CD4-positive, CD25-positive, alpha-beta regulatory T cell (primary cell): ENCODE data around the gene LIN28B. TPM values are rescaled to one million over a fixed set of nuclear protein-coding genes. Genes with fewer than 3 reads are reported as not detected.
"Not testable (repeated sequence)": the region's sequence is repeated elsewhere in the genome, so short reads cannot be mapped to it uniquely, and the experiment has no call there.

ENCODE experiments used
- ATAC-seq, 2 donors: fragments of 150-1000 bp; cut with Tn5 transposase; one replicate each; pipeline ENCODE4 v1.10.0; 2021; ENCODE audit warnings: low read depth in 2 of 2, moderate number of reproducible peaks in 2 of 2, moderate library complexity in 1 of 2
- DNase-seq, 3 donors: peaks; one replicate each; pipeline versions ENCODE4 v3.0.0 to v3.0.0-alpha.2; 2012 to 2022; ENCODE audit warnings: mixed read lengths in 1 of 3
- H3K27ac ChIP-seq: one replicate; pipeline ENCODE4 v1.7.0; 2013; ENCODE audit warnings: mild to moderate bottlenecking, low read length; ENCODE audit not compliant: insufficient read depth, poor library complexity, severe bottlenecking
- H3K27me3 ChIP-seq: one replicate; pipeline ENCODE4 v1.7.0; 2013; ENCODE audit warnings: low read length; ENCODE audit not compliant: control insufficient read depth, insufficient read depth
- H3K36me3 ChIP-seq: one replicate; pipeline ENCODE4 v1.7.0; 2013; ENCODE audit warnings: mild to moderate bottlenecking, low read length, moderate library complexity; ENCODE audit not compliant: control insufficient read depth, insufficient read depth
- H3K4me1 ChIP-seq: 2 replicates; pipeline ENCODE4 v1.7.0; 2013; ENCODE audit warnings: mild to moderate bottlenecking, low read length; ENCODE audit not compliant: insufficient read depth, control insufficient read depth, poor library complexity, severe bottlenecking
- H3K4me3 ChIP-seq: one replicate; pipeline ENCODE4 v1.7.0; 2013; ENCODE audit warnings: low read depth, mild to moderate bottlenecking, low read length, moderate library complexity
- H3K9me3 ChIP-seq, 2 experiments: 1 replicate in 1 of 2; 2 replicates in 1 of 2; pipeline ENCODE4 v1.7.0; 2013; ENCODE audit warnings: low read length in 2 of 2, mild to moderate bottlenecking in 1 of 2, moderate library complexity in 1 of 2; ENCODE audit not compliant: control insufficient read depth in 2 of 2
- H3K27ac Mint-ChIP-seq, 3 donors: one replicate each; pipeline ENCODE4 v1.8.0; 2020 to 2022; ENCODE audit warnings: mild to moderate bottlenecking in 3 of 3, mixed read lengths in 3 of 3, moderate library complexity in 2 of 3
- H3K27me3 Mint-ChIP-seq: one replicate; pipeline ENCODE4 v1.8.0; 2022; ENCODE audit warnings: mild to moderate bottlenecking, mixed read lengths
- H3K36me3 Mint-ChIP-seq: one replicate; pipeline ENCODE4 v1.8.0; 2020; ENCODE audit warnings: mixed read lengths
- H3K4me1 Mint-ChIP-seq, 4 donors: one replicate each; pipeline ENCODE4 v1.8.0; 2020 to 2022; ENCODE audit warnings: mixed read lengths in 4 of 4, mild to moderate bottlenecking in 1 of 4
- H3K4me3 Mint-ChIP-seq, 4 donors: one replicate each; pipeline ENCODE4 v1.8.0; 2020 to 2022; ENCODE audit warnings: mild to moderate bottlenecking in 4 of 4, mixed read lengths in 4 of 4, moderate library complexity in 3 of 4
- H3K9me3 Mint-ChIP-seq, 7 donors: one replicate each; pipeline ENCODE4 v1.8.0; 2020 to 2022; ENCODE audit warnings: mixed read lengths in 7 of 7, mild to moderate bottlenecking in 3 of 7, moderate library complexity in 2 of 7
- polyA plus RNA-seq, 4 donors: library from polyadenylated mRNA; unstranded; fragments of 300-500 nt; fragmentation: Illumina TruSeq; gene quantifications; one replicate each; pipeline ENCODE4 v1.2.3, GENCODE V29; 2021
- total RNA-seq: library from RNA; stranded (reverse); gene quantifications from one replicate; pipeline ENCODE4 v1.2.3, GENCODE V29; 2022

Gene LIN28B
- total and polyA plus RNA-seq, 5 donors from 2014 or later, result not detected

GRCh38 chr6:104952911-104953399 lies 4.0 kb upstream of the LIN28B start:
- Histone ChIP-seq H3K4me3 (no peak overlapping the region), H3K9me3 (peaks cover 0 to 2% of the 10 kb centered on the region in 2 experiments), H3K27ac (no peak overlapping the region), H3K4me1 (no peaks in the 10 kb centered on the region), H3K36me3 (no peaks in the 10 kb centered on the region), H3K27me3 (peaks cover 79% of the 10 kb centered on the region)
- Mint-ChIP-seq H3K27ac (no peak overlapping the region), H3K27me3 (peaks cover 72% of the 10 kb centered on the region), H3K36me3 (no peaks in the 10 kb centered on the region), H3K9me3 (peaks cover 0 to 12% (median 4%) of the 10 kb centered on the region in 7 donors), H3K4me1 (peaks cover 4 to 15% (median 8%) of the 10 kb centered on the region in 4 donors), H3K4me3 (no peak overlapping the region)
- ATAC-seq, result no peak
- no peak for DNase-seq

DNA sequence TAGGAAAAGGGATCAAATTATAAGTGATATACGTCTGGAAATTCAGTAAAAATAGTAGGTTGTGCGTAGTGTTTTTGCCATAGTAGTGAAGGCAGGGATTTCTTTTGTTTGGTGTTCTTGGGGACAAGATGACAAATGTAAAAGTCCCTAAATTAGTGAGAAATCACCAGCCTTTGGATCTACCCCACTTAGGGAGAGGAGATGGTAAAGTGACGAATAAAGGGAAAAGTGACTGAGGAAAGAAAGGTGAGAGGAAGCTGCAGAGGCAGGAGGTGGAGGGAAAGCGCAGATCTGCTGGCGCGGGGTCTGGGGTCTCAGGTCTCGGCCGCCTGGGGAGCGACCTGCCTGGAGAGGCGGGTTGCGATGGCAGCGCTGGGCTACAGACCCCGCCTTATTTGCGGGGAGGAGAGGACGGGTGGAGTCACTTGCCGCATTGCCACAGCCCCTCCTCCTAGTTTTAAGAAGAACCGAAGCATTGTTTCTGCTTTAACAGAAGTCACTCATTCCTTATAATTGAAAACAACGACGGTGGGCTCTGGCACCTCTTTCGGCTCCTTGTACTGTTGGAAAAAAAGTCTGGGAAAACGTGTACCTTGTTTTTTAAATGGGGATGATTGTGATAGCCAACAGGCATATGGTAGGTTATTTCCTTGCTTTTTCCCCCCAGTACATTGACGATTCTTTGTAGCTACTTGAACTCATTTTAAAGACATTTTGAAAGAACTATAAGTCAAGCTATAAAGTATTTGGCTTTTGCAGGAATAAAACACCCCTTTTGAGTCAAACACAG lies 3.3 kb upstream of the LIN28B start:
- not testable (repeated sequence) for H3K4me1 ChIP-seq, H3K9me3 ChIP-seq, H3K36me3 ChIP-seq, H3K36me3 Mint-ChIP-seq, ATAC-seq, H3K4me3 ChIP-seq, H3K4me3 Mint-ChIP-seq, DNase-seq, H3K27ac Mint-ChIP-seq, H3K27ac ChIP-seq
- peaks cover 0 to 13% (median 4%) of the 10 kb centered on the region in 7 donors for H3K9me3 Mint-ChIP-seq
- H3K27me3 Mint-ChIP-seq, result peaks cover 78% of the 10 kb centered on the region
- peaks cover 4 to 20% (median 14%) of the 10 kb centered on the region in 4 donors for H3K4me1 Mint-ChIP-seq
- peaks cover 84% of the 10 kb centered on the region for H3K27me3 ChIP-seq

- H3K36me3 ChIP-seq, result no peaks in the 10 kb centered on the region
- H3K27me3 Mint-ChIP-seq, result peaks cover 81% of the 10 kb centered on the region
- H3K4me3 ChIP-seq, result no peak overlapping the region
- H3K9me3 Mint-ChIP-seq, result peaks cover 0 to 14% (median 4%) of the 10 kb centered on the region in 7 donors
- H3K4me3 Mint-ChIP-seq, result no peak overlapping the region
- peaks cover 4 to 20% (median 16%) of the 10 kb centered on the region in 4 donors for H3K4me1 Mint-ChIP-seq
- no peak overlapping the region for H3K27ac Mint-ChIP-seq
- H3K4me1 ChIP-seq, result no peaks in the 10 kb centered on the region
- H3K36me3 Mint-ChIP-seq, result no peaks in the 10 kb centered on the region
- ATAC-seq (no peak), DNase-seq (no peak)
- no peak overlapping the region for H3K27ac ChIP-seq
- peaks cover 86% of the 10 kb centered on the region for H3K27me3 ChIP-seq
- H3K9me3 ChIP-seq, result peaks cover 0 to 8% of the 10 kb centered on the region in 2 experiments
These were observed 2.6 kb upstream of the LIN28B start for GRCh38 chr6:104954190-104954797.

DNA sequence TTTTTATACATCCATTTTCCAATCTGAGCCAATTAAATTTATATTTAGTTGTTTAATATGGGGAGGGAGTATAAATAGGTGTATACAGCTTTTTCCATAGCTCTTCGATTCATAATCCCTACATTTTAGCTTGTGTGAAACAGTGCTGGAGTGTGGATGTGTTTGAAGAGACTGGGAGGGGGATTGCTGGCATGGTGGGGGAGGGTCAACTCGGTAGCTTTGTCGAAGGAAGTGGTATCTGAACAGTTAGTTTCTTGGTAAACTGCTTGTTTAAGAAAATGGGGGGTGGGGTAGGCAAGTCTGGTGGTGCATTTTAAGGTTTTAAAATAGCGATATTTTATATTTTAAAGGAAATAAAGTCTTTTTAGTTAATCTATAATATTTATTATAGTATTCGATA lies 1.4 kb upstream of the LIN28B start:
- H3K4me3 Mint-ChIP-seq, result no peak overlapping the region
- H3K36me3 Mint-ChIP-seq, result no peaks in the 10 kb centered on the region
- peaks cover 85% of the 10 kb centered on the region for H3K27me3 Mint-ChIP-seq
- H3K9me3 ChIP-seq, result peaks cover 0 to 9% of the 10 kb centered on the region in 2 experiments
- DNase-seq (no peak), ATAC-seq (no peak)
- no peak overlapping the region for H3K27ac Mint-ChIP-seq
- H3K27ac ChIP-seq, result no peak overlapping the region
- no peak overlapping the region for H3K4me3 ChIP-seq
- H3K27me3 ChIP-seq, result peaks cover 83% of the 10 kb centered on the region
- peaks cover 4 to 20% (median 16%) of the 10 kb centered on the region in 4 donors for H3K4me1 Mint-ChIP-seq
- peaks cover 0 to 14% (median 4%) of the 10 kb centered on the region in 7 donors for H3K9me3 Mint-ChIP-seq
- no peaks in the 10 kb centered on the region for H3K4me1 ChIP-seq
- no peaks in the 10 kb centered on the region for H3K36me3 ChIP-seq

GRCh38 chr6:104955927-104956730 lies 778 bp upstream of the LIN28B start:
- peaks cover 78% of the 10 kb centered on the region for H3K27me3 ChIP-seq
- DNase-seq (no peak), ATAC-seq (no peak)
- H3K4me1 ChIP-seq, result no peaks in the 10 kb centered on the region
- no peaks in the 10 kb centered on the region for H3K36me3 Mint-ChIP-seq
- no peak overlapping the region for H3K4me3 ChIP-seq
- no peaks in the 10 kb centered on the region for H3K36me3 ChIP-seq
- peaks cover 4 to 20% (median 16%) of the 10 kb centered on the region in 4 donors for H3K4me1 Mint-ChIP-seq
- H3K4me3 Mint-ChIP-seq, result peak overlapping the region in 1 of 4 donors; percentile 63
- H3K27ac Mint-ChIP-seq, result no peak overlapping the region
- H3K9me3 ChIP-seq, result peaks cover 0 to 9% of the 10 kb centered on the region in 2 experiments
- H3K27me3 Mint-ChIP-seq, result peaks cover 85% of the 10 kb centered on the region
- no peak overlapping the region for H3K27ac ChIP-seq
- peaks cover 0 to 14% (median 4%) of the 10 kb centered on the region in 7 donors for H3K9me3 Mint-ChIP-seq

GRCh38 chr6:104957301-104958177 lies 632 bp downstream of the LIN28B start:
- no peak for ATAC-seq
- peaks cover 0 to 9% of the 10 kb centered on the region in 2 experiments for H3K9me3 ChIP-seq
- H3K4me1 Mint-ChIP-seq, result peaks cover 4 to 20% (median 16%) of the 10 kb centered on the region in 4 donors
- peaks cover 65% of the 10 kb centered on the region for H3K27me3 ChIP-seq
- H3K27me3 Mint-ChIP-seq, result peaks cover 72% of the 10 kb centered on the region
- no peaks in the 10 kb centered on the region for H3K4me1 ChIP-seq
- H3K4me3 ChIP-seq, result peak overlapping the region; percentile 24
- H3K27ac Mint-ChIP-seq, result no peak overlapping the region
- no peaks in the 10 kb centered on the region for H3K36me3 Mint-ChIP-seq
- H3K36me3 ChIP-seq, result no peaks in the 10 kb centered on the region
- H3K9me3 Mint-ChIP-seq, result peaks cover 0 to 14% (median 4%) of the 10 kb centered on the region in 7 donors
- peak overlapping the region in 2 of 4 donors; percentile 0 for H3K4me3 Mint-ChIP-seq
- no peak for DNase-seq
- H3K27ac ChIP-seq, result no peak overlapping the region
